ENCODE data around the gene SPHK2. TPM values are rescaled to one million over a fixed set of nuclear protein-coding genes. Genes with fewer than 3 reads are reported as not detected.
A peak's percentile ranks its signal among the peaks of the same experiment; 100 is the strongest.

The SPHK2 gene
- total RNA-seq, 1 donor from 2014 or later, result 137 TPM

DNA sequence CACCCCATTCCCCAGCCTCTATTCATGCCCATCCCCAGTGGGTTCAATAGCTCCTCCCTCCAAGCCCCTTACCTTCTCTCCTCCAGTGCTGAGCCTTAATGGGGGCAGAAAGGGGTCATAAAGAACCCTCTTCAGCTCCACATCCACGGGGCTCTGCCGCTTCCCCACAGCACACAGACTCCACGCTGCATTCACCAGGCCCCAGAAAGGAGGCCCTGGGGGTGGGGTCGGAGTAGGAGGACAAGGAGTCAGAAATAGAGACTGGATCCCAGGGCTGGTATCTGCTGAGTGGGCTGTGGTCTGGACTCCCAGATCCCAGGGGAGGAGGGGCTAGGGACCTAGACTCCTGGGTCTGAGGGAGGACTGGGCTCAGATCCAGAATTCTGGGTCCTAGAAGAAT is 25.0 kb downstream of the SPHK2 start:
- no peak overlapping the region for H3K27ac Mint-ChIP-seq
- H3K27me3 Mint-ChIP-seq, result peaks cover 20% of the 10 kb centered on the region
- H3K4me1 Mint-ChIP-seq (ENCODE audit: low read depth), result peaks cover 7% of the 10 kb centered on the region
- H3K36me3 Mint-ChIP-seq (ENCODE audit: insufficient read depth), result no peaks in the 10 kb centered on the region
- DNase-seq (ENCODE audit: low spot score, unreplicated experiment), result no peak
- TF ChIP-seq, protein P1, sequence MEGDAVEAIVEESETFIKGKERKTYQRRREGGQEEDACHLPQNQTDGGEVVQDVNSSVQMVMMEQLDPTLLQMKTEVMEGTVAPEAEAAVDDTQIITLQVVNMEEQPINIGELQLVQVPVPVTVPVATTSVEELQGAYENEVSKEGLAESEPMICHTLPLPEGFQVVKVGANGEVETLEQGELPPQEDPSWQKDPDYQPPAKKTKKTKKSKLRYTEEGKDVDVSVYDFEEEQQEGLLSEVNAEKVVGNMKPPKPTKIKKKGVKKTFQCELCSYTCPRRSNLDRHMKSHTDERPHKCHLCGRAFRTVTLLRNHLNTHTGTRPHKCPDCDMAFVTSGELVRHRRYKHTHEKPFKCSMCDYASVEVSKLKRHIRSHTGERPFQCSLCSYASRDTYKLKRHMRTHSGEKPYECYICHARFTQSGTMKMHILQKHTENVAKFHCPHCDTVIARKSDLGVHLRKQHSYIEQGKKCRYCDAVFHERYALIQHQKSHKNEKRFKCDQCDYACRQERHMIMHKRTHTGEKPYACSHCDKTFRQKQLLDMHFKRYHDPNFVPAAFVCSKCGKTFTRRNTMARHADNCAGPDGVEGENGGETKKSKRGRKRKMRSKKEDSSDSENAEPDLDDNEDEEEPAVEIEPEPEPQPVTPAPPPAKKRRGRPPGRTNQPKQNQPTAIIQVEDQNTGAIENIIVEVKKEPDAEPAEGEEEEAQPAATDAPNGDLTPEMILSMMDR (IDR thresholded peaks at IDR 0.05; ENCODE audit: unreplicated experiment), result no peak
- H3K4me3 Mint-ChIP-seq (ENCODE audit: low read depth), result no peak overlapping the region
- no peaks in the 10 kb centered on the region for H3K9me3 Mint-ChIP-seq (ENCODE audit: low read depth)

DNA sequence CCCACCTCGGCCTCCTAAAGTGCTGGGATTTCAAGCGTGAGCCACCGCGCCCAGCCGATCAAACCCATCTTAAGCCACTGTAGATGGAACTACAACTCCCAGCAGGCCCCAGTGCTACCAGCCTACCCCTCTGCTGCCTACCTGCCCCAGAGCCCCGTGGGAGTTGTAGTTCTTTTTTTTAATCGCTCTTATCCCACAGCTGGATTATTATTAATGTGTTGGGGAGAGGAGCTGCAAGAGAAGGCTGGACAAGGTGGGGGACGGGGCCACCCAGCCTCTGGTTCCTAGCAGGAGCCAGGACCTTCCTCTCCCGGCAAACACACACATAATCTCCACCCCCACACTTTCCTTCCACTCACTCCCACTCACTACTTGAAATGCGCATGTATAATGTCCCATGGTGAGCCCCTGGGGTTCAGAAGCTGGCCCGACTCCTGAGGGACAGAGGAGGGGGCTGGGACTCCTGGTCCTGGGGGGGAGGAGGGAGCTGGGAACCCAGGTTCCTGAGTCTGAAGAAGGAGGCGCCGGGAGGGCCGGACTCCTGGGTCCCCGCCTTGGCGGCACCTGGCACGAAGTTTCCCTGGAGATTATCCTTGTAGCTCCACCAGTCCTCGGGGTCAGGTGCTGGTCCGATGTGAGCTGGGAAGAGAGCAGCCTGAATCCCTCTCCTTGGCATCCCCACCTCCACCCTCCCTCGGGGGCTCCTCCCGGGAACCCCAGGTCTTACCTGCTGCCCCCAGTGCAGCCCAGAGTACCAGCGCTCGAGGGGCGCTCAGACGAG is 25.7 kb downstream of the SPHK2 start:
- H3K27me3 Mint-ChIP-seq, result peaks cover 16% of the 10 kb centered on the region
- H3K36me3 Mint-ChIP-seq (ENCODE audit: insufficient read depth), result no peaks in the 10 kb centered on the region
- H3K4me1 Mint-ChIP-seq (ENCODE audit: low read depth), result peaks cover 7% of the 10 kb centered on the region
- peak overlapping the region; percentile 71 for H3K4me3 Mint-ChIP-seq (ENCODE audit: low read depth)
- no peak for DNase-seq (ENCODE audit: low spot score, unreplicated experiment)
- H3K27ac Mint-ChIP-seq, result no peak overlapping the region
- TF ChIP-seq, protein P1 (IDR thresholded peaks at IDR 0.05; ENCODE audit: unreplicated experiment), result no peak
- H3K9me3 Mint-ChIP-seq (ENCODE audit: low read depth), result no peaks in the 10 kb centered on the region

DNA sequence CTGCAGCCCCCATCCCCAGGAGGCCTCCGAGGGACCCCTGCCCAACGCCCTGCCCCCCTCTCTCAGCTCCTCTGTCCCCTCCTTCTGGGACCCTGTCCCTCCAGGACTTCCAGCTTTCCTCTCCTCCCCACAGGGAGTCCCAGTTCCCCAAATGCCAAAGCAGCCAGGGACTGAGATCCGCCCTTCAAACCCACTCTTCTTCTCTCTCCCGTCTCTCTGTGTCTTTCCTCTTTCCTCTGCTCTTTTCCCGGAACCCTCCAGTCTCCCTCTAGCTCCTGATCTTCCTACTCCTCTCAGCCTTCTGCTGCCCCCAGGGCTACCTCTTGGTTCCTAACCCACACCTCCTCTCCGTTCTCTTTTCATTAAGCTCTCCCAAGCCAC is 26.3 kb downstream of the SPHK2 start:
- Mint-ChIP-seq H3K36me3 (ENCODE audit: insufficient read depth) (no peaks in the 10 kb centered on the region), H3K4me3 (ENCODE audit: low read depth) (peak overlapping the region; percentile 71), H3K27me3 (peaks cover 15% of the 10 kb centered on the region), H3K9me3 (ENCODE audit: low read depth) (no peaks in the 10 kb centered on the region), H3K27ac (peak overlapping the region; percentile 14), H3K4me1 (ENCODE audit: low read depth) (peaks cover 7% of the 10 kb centered on the region)
- no peak for DNase-seq (ENCODE audit: low spot score, unreplicated experiment)
- TF ChIP-seq, protein P1 (IDR thresholded peaks at IDR 0.05; ENCODE audit: unreplicated experiment), result no peak

DNA sequence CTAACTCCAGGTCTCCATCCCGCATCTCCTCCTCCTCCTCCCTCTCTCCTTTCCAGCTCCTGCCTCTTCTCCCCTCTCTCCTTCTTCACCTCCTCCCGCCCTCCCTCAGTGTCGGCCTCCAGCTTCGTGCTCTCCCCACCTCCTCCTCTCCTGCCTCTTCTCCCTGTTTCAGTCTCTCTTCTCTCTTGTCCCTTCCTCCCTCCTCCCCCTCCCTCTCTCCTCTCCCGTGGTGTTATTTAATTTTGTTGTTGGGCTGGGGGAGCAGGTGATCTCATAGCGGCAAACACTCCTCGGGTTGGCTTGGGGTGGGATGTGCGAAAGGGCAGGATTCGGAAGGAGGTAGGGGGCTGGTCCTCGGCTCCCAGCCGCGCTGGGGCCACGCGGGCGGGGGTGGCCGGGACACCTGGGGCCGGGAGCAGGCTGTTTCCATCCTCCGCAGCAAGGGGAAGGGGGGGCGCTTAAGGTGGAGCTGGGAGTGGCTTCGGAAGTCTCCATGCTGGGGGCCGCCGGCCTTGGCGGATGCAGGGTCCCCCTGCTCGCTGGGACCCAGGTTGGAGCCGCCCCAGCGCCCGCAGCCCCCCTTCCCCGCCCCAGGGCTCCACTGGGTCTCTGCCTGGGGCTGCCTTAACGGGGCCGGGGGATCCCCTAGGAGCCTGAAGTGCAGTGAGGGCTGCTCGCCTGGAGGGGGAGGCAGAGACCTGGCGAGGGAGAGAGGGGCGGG is 26.9 kb downstream of the SPHK2 start, which contains the start of gene CA11:
TSS of gene CA11 (minus strand) at position 187 of the 721 bp plus-strand sequence. CDS start 555 bp downstream, outside the sequence.
- TF ChIP-seq, protein P1 (IDR thresholded peaks at IDR 0.05; ENCODE audit: unreplicated experiment), result peak; percentile 79
- peaks cover 15% of the 10 kb centered on the region for H3K27me3 Mint-ChIP-seq
- H3K27ac Mint-ChIP-seq, result peak within 1 kb of the TSS; percentile 14
- peaks cover 3% of the 10 kb centered on the region for H3K9me3 Mint-ChIP-seq (ENCODE audit: low read depth)
- H3K4me3 Mint-ChIP-seq (ENCODE audit: low read depth), result peak within 1 kb of the TSS; percentile 71
- H3K4me1 Mint-ChIP-seq (ENCODE audit: low read depth), result peaks cover 7% of the 10 kb centered on the region
- DNase-seq (ENCODE audit: low spot score, unreplicated experiment), result peak; percentile 92
- no peaks in the 10 kb centered on the region for H3K36me3 Mint-ChIP-seq (ENCODE audit: insufficient read depth)

DNA sequence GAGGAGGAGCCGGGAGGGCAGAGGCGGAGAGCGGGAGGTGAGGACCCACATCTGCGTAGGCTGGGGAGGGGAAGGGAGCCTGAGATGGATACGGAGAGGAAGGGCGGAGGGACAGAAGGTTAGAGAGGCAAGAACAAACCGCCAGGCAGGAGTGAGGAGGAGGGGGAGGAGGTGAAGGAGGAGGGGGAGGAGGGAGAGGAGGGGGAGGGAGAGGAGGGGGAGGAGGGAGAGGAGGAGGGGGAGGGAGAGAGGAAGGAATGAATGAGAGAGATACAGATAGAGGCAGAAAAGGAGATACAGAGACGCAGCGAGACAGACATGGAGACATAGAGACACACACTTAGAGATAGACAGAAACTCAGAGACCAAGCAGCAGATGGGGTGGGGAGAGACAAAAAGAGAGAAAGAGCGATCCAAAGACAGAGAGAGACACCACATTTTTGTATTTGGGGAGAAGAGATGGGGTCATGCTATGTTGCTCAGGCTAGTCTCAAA is 27.5 kb downstream of the SPHK2 start:
- peaks cover 4% of the 10 kb centered on the region for H3K9me3 Mint-ChIP-seq (ENCODE audit: low read depth)
- no peak overlapping the region for H3K4me3 Mint-ChIP-seq (ENCODE audit: low read depth)
- peaks cover 7% of the 10 kb centered on the region for H3K4me1 Mint-ChIP-seq (ENCODE audit: low read depth)
- H3K27me3 Mint-ChIP-seq, result peaks cover 12% of the 10 kb centered on the region
- no peak overlapping the region for H3K27ac Mint-ChIP-seq
- no peak for DNase-seq (ENCODE audit: low spot score, unreplicated experiment)
- TF ChIP-seq, protein P1 (IDR thresholded peaks at IDR 0.05; ENCODE audit: unreplicated experiment), result no peak
- H3K36me3 Mint-ChIP-seq (ENCODE audit: insufficient read depth), result no peaks in the 10 kb centered on the region
